GM12873 (cell line): ENCODE results near the gene USP47.
A peak's percentile ranks its signal among the peaks of the same experiment; 100 is the strongest.

Source experiments
- TF ChIP-seq, protein P1 (sequence below): IDR thresholded peaks from 2 replicates; pipeline ENCODE4 v1.5.1; 2012; ENCODE audit warnings: low read depth, mild to moderate bottlenecking, moderate library complexity, low read length, control low read depth; ENCODE audit not compliant: insufficient read depth; ENCODE audit errors: missing control alignments

Gene USP47

DNA sequence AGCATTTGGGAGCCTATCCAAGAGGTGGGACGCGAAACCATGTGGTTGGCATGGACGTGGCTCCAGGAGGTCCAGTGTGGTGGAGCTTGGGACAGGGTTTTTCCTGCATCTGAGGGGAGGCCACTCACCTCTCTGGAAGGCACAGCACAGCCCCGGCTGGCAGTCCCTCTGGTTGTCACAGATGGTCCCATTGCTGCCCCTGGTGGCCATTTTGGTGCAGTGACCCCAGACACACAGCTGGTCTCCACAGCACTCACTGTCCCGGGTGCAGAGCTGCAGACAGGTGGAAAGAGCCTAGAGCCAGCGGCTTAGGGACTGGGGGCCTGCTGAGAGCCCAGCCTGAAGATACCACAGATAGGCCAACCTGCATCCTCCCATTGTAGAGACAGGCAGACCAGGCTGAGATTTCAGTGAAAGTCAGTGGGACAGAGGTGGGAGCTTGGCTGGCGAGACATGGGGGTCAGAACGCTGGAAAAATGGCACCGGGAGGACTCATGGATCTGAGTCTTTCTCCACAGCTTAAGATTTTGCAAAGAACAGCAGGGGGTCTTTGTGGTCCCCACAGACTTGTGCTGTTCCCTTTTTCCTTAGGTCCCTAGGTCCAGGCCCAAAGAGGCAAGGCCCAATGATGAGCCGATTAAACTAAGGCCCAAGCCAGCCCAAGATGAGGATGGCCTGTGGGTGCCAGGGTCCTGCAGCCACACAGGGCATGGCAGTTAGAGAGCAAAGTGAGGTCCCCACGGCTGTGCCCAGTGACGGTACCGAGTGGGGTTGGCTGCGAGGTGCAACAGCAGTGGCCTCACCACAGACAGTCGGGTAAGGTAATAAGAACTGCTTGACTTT is 125.3 kb downstream of the USP47 start:
- TF ChIP-seq, protein P1, sequence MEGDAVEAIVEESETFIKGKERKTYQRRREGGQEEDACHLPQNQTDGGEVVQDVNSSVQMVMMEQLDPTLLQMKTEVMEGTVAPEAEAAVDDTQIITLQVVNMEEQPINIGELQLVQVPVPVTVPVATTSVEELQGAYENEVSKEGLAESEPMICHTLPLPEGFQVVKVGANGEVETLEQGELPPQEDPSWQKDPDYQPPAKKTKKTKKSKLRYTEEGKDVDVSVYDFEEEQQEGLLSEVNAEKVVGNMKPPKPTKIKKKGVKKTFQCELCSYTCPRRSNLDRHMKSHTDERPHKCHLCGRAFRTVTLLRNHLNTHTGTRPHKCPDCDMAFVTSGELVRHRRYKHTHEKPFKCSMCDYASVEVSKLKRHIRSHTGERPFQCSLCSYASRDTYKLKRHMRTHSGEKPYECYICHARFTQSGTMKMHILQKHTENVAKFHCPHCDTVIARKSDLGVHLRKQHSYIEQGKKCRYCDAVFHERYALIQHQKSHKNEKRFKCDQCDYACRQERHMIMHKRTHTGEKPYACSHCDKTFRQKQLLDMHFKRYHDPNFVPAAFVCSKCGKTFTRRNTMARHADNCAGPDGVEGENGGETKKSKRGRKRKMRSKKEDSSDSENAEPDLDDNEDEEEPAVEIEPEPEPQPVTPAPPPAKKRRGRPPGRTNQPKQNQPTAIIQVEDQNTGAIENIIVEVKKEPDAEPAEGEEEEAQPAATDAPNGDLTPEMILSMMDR = peak; percentile 97

DNA sequence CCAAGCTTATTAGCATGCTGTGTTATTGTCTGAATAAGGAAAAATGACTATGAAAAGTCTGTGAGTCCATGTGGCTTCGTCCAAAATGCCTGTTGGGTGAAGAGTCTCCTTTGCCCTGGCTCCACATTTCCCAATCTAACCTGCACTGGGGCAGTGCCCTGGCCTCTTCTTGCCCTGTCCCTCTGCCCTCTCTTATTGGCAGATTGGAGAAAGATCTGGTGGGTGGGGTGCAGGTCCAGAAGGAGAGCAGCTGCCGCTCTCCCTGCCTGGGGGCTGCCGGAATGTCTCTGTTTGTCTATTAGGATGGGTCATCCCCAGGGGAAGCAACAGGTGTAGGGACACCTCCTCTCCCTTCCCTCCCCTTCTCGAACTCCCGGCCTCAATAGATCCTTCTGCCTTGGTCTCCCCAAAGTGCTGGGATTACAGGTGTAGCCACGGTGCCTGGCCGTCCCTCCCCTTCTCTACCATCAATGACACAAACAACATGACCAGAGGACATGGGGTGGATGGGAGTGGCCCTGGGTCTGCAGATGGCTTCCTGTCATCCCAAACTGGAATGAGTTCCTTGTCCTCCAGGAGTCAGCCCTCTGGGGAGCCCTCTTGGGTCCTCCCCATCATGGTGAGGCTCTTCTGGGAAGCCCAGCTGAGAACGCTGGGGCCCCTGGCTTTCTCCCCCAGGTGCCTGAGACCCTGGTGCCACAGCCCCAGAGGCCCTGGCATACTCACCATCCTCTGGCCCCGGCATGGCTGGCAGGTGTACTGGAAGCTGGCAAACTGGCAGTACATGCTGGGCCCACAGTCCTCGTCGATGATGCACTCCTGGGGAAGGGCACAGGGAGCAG is 126.1 kb downstream of the USP47 start:
- TF ChIP-seq, protein P1 = no peak

DNA sequence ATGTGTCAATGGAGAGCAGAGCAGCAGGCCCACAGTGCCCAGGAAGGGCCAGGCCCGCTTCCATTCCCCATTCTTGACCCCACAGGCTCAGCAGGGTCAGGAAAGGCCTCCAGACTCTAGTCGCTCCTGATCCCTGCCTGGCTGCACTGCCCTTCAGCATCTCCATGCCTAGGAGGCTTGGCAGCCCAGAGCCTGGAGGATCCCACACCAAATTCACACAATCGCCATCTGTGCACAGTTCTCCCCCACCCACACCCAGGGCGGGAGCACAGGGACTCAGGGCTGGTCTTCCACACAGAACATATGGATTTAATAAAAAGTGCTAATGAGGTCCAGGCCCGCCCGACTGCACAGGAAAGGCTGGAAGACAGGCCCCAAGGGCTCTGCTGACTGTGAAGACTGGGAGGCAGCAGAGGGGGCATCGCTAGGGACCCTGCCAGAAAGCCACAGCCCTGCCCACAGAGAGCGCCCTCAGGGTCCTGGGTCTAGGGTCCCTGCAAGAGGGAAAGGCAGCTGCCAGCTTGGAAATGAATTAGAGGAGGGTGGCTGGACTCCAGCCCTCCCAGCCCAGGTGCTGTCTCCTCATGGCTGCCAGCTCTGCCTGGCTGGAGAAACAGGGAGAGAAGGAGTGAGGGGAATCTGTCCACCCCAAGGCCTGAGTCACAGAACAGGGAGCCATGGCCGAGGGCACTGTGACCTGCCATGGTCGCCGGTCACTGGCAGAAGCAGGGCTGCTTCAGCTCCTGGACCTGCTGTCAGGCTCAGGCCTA is 126.9 kb downstream of the USP47 start:
- TF ChIP-seq, protein P1 = no peak

DNA sequence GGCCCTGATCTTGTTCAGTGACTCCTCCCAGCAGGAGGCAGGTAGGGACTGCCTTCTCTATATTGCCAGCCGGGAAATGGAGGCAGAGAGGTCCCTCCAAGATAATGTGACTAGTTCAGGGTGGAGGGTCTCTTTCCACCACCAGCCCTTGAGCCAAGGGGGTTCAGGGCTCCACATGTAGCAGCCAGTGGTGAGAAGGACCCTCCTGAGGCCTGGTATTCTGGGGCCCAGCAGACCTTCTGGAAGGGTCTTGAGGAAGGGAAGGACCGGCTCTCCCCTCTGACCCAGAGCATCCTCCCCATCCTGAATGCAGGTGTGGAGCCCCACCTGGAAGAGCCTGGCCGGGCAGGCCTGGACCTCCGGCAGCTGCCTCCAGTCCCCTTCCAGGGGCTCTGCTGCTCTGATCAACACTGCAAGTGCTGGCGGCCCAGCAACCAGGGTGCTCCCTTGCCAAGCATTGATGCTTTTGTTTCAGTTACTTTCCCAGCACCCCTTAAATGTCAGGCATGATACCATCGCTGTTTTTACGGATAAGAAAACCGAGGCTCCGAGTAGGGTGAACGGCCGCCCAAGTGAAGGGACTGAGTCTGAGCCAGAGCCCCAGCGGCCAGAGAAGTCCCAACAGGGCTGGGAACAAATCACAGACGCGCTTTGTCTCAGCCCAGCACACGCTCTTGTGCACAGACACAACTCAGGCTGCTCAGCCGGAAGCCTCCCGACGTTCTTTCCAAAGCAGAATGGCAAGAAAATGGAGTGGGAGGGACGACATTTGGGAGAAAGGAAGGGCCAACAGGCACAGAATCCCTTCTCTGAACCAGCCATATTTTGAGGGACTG is 127.8 kb downstream of the USP47 start:
- TF ChIP-seq, protein P1 = no peak

DNA sequence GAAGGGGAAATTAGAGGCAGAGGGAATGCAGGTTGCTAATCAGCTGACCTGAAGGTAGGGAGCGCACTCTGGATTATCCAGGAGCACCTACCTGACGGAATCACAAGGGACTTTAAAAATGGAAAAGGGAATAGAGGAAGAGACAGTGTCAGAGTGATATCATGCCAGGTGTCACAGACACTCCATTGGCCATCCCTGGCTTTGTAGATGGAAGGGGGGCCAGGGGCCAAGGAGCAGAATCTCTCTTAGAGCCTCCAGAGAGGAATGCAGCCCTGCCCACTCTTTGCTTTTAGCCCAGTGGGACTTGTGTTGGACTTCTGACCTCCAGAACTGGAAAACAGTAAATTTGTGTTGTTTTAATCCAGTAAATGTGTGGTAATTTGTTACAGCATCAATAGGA is 128.8 kb downstream of the USP47 start:
- TF ChIP-seq, protein P1 = no peak

DNA sequence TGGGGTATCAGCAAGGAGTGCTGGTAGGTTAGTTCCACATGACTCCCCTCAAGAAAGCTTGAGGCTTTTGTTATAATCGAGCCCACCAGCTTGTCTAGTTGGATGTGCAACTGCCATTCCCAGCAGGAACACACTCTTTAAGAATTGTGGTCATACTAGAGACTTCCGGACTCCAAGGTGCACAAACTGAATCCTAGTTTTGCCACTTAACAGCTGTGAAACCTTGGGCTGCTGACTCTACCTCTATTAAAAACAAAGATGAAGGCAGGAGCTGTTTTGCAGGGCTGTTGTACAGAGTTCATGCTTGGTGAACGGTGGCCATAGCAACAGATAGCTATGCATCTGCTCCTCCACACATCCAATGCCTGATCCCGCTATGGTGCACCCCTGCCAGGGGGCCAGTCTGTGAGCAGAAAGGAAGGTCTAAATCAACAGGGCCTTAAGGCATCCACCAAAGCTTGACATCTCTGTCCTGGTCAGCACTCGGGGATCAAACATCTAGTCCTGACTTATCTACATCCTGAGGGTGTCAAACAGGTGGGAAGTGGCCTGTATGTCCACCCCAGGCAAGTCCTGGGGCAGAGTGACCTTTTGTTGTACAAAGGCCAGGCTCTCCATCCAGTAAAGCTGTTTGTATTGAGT is 130.3 kb downstream of the USP47 start:
- TF ChIP-seq, protein P1 = no peak
